ENCODE results near the gene PTGR2.
A peak's percentile ranks its signal among the peaks of the same experiment; 100 is the strongest.
"Not testable (repeated sequence)": the region's sequence is repeated elsewhere in the genome, so short reads cannot be mapped to it uniquely, and the experiment has no call there.

The PTGR2 gene

DNA sequence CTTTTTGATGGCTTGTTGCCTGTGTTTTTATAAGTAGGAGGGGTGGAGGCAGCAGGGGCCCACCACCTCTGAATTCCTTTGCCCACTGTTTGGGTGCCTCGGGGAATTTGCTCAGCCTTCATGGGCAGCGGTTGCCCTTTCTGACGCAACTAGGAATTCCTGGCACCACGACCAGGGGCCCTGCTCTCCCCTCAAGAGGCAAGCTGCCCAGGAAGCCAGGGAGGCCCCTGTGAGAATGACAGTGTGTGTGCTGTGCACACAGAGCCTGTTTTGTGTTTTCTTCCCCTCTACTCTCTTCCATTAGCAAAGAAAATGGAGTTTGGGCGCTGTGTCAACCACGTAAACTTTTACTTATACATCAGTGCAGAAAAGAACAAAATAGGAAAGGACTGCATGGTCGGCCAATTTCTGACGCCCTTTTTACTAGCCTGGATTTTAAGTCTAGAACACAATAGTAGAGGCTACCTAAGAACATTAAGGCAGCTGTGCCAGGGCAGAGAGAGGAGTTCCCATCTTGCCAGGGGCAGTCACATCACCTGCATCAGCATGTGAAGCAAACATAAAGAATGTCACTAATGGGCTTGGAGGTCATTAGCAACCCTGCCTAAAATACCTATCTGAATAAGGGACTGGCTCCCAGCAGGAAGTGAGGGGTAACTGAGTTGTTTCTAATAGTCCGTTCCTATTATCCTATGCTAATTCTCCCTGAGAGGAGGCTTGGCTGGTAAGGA lies 17.9 kb upstream of the PTGR2 start:
- no peak for DNase-seq

DNA sequence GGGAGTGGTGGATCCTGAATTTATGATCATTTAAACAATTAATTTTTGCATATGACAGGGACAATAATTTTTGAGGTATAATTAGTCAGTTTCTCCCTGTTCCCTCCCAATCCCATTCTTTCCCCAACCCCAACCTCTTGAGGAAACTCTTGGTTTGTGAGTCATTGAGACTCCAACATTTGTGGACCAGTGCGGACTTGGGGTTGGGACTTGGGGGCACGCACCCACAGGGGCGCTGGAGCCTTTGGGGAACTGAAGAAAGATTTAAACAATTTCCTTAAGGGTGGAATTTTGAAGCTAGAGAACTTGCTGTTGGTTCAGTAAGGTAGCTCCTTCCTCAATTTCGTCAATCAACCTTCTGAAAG lies 17.4 kb upstream of the PTGR2 start:
- no peak for DNase-seq

DNA sequence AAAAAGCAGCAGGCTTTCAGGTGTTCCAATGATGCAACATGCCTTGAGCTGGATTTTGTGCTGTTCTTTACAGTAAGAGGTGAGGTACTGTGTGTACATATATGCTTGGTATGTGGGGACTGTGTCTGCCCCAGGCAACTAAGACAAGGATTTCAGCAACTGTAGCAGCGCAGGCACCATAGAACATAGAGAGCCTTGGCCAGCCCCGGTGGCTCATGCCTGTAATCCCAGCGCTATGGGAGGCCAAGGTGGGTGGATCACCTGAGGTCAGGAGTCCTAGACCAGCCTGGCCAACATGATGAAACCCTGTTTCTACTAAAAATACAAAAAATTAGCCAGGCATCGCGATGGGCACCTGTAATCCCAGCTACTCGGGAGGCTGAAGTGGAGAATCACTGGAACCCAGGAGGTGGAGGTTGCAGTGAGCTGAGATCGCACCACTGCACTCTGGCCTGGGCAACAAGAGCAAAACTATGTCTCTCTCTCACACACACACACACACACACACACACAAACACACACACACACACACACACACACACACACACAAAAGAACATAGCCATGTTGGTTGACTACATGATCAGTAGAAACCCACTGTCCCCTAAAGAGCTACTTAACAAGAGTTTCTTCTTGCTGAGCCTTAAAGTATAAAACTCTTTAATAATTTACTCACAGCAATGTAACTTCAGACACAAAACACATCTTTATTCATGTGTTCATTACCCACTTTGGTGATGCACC lies 13.2 kb upstream of the PTGR2 start:
- DNase-seq: not testable (repeated sequence)

DNA sequence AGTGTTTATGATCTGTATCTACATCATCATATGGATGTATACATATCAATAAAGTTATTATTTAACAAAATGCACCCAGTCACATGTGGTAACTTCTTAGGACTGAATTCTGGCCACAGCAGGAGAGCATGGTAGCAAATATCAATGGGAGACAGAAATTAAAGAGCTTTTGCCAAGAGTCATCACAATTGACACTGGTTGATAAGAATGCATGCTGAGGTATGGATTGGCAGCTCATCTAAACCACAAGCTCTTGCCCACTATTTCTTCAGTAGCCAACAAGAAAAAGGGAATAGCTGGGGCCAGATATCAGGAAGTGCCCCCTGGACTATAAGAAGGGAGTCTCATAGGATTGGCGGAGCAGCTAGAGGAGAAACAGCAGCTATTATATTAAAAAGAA lies 9.4 kb upstream of the PTGR2 start:
- no peak for DNase-seq

DNA sequence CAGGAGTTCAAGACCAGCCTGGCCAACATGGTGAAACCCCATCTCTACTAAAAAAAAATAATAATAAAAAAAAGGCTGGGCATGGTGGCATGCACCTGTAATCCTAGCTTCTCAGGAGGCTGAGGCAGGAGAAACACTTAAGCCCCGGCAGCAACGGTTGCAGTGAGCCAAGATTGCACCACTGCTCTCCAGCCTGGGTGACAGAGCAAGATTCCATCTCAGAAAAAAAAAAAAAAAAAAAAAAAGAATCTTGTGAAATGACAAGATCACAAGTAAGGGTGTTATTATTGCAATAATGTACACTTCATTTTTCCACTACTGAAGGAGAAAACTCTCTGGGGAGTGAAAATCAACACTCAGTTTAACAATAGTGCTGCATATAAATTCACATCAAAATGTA lies 8.8 kb upstream of the PTGR2 start:
- no peak for DNase-seq

DNA sequence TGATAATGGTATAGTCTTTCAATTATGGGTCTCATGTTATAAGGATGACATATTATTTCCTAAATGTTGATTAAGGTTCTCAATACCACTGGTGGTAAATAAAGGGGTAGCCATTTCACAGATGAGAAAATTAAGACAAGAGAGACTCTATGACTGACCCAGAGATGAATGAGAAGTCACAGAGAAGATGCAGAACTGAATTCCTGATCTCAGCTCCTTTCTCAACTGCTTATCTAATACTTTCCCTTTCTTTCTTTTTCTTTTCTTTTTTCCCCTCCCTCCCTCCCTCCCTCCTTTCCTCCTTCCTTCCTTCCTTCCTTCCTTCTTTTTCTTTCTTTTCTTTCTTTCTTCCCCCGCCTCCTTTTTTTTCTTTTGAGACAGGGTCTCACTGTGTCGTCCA lies 8.3 kb upstream of the PTGR2 start:
- DNase-seq: no peak

DNA sequence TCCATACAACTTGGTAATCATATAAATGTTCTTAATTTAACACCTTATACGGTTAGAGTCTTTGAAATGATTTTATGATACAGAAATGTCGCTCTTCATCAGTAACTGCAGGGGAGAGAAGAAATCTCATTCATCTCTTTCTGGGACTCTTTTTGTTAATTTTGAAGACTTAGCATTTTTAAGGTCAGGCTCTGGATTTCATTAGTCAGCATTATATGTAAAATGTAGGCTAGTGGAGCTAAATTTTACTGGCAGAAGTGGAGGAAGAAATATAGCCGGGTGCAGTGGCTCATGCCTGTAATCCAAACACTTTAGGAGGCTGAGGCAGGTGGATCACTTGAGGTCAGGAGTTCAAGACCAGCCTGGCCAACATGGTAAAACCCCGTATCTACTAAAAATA lies 4.7 kb upstream of the PTGR2 start:
- no peak for DNase-seq

DNA sequence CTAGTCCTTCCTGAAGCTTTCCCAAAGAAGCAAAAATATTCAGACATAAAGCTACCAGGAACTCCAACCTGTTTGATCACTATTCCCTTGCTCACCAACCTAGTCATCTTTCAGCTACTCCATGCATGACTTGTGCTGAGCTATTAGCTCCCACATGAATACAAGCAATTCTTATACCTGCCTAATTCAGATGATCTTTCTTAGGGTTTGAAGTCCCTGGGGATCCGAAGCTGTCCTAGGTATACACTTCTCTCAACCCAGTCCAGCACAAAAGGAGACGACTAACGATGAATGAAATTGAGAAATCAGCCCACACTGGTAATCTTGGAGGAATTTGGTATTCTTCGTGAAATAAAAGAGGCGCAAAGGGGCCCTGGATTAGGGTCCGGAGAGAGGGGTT lies 631 bp upstream of the PTGR2 start:
- no peak for DNase-seq

DNA sequence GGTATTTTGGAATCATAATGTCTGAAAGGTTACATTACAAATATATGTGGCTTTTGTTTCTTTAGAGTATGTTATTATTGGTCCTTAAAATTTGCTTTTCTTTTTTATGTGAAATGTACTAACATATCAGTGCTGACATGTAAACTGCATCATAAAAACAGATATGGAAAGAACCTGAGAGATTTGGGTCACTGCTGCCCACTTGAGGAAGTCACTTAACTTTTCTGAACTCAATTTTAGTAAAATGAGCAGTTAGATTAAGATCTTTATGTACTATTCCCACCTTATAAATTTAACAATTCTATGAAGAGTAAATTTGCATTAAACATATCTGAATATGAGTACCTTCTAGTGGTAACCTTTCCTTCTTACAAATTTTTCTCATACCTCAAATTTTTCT lies 7.5 kb downstream of the PTGR2 start:
- no peak for DNase-seq

DNA sequence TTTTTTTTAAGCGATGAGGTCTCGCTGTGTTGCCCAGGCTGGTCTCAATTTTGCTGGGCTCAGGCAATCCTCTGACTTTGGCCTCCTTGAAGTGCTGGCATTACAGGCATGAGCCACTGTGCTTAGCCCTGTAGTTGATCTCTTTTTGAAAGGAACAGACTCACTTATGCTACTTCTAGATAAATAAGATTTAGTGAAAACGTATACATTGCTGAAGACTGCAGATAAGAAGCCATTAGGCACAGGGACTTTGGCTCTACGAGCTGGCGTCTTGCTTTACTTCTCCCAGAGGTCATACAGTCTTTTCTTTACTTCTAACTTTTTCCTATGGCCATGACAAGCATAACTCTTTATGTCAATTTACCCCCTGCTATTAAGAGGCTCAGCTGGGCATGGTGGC lies 9.4 kb downstream of the PTGR2 start:
- no peak for DNase-seq

DNA sequence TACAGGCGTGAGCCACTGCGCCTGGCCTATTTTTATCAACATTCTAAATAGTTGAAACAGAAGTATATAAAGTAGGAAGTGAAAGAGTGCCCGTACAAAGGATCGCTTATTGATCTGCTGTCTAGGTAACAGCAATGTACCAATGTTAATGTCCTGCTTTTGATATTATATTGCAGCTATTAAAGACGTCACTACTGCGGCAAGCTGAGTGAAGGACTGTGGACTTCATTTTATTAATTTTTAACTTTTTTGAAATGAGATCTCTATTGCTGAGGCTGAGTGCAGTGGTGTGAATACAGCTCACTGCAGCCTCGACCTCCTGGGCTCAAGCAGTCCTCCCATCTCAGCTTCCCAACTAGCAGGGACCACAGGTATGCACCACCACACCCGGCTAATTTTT lies 10.8 kb downstream of the PTGR2 start:
- DNase-seq: no peak

DNA sequence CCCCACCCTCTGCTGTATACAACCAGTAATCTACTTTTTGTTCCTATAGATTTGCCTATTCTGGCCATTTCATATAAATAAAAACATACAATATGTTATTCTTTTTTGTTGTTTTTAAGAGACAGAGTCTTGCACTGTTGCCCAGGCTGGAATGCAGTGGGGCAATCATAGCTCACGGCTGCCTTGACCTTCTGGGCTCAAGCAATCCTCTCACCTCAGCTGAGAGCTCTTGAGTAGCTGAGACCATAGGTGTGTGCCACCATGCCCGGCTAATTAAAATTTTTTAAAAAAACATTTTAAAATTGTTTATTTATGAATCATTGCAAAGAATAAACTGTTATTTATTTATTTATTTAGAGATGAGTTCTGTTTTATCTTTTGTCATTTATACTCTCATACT lies 11.6 kb downstream of the PTGR2 start:
- no peak for DNase-seq

DNA sequence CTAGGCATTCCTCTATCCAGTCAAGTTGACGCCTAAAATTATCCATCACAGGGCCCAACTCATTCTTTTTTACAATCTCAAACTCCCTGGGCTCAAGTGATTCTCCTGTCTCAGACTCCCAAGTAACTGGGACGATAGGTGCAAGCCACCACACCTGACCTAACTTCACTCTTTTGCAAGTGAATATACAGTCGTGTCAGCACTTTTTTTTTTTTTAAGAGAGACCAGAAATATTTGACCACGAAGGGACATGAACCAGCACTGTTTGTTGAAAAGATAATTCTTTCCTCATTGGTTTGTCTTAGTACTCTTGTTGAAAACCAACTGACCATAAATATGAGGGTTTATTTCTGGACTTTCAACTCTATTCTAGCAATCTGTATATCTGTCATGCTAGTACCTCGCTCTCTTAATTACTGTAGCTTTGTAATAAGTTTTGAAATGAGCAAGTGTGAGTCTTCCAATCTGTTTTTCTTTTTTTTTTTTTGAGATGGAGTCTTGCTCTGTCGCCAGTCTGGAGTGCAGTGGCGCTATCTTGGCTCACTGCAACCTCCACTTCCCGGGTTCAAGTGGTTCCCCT lies 14.0 kb downstream of the PTGR2 start:
- no peak for DNase-seq

DNA sequence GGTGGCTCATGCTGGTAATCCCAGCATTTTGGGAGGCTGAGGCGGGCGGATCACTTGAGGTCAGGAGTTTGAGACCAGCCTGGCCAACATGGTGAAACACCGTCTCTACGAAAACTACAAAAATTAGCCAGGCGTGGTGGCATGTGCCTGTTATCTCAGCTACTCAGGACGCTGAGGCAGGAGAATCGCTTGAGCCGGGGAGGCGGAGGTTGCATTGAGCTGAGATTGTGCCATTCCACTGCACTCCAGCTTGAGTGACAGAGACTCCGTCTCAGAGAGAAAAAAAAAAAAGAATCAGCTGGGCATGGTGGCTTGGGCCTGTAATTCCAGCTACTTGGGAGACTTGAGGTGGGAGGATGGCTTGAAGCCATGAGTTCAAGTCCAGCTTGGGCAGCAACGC lies 18.1 kb downstream of the PTGR2 start:
- DNase-seq: not testable (repeated sequence)

DNA sequence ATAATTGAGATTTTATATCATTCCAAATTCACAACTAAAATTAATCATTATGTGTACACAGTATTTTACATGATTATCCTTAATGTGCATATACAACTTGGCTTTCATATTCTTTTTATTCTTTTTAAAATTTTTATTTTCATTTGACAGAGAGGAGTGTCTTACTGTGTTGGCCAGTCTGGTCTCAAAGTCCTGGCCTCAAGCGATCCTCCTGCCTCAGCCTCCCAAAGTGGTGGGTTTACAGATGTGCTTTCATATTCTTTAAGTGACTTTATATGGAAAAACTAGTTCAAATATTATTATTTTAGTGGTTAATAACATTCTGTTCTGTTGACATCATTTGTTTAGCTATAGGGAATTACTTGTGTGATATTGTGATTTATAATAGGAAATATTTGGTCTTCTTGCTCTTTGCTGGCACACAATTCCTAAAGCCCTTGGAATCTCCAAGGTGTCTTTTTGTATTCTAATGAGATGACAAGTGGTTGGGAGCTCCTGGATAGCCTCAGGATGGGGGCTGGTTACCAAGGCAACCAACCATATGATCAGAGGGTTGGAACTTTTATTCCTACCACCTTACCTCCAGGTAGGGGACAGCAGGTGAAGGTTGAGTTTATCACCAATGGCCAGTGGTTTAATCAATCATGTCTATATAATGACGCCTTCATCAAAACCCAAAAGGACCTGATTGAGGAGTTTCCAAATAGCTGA lies 19.0 kb downstream of the PTGR2 start:
- no peak for DNase-seq

DNA sequence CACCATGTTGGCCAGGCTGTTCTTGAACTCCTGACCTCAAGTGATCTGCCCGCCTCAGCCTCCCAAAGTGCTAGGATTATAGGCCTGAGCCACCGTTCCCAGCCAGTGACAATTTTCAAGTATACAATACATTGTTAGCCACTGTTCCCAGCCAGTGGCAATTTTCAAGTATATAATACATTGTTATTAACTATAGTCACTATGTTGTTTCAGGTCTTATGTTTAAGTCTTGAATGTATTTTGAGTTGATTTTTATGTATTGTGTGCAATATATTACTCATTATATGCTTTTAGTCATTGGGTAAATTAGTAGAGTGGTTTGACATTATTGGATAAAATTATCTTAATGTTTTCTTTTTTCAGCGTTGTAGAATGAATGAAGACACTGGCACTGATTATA lies 22.0 kb downstream of the PTGR2 start:
- no peak for DNase-seq

DNA sequence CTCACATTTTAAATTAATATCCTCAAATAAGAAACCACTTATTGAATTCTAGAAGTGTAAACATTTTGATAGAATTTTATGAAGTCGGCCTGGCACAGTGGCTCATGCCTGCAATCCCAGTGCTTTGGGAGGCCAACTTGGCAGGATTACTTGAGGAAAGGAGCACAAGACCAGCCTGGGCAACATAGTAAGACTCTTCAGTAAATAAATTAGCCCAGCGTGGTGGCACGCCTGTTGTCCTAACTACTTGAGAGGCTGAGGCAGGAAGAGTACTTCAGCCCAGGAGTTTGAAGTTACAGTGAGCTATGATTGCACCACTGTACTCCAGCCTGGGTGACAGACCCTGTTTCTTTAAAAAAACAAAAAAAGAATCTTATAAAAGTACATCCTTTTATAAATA lies 26.2 kb downstream of the PTGR2 start:
- DNase-seq: no peak

DNA sequence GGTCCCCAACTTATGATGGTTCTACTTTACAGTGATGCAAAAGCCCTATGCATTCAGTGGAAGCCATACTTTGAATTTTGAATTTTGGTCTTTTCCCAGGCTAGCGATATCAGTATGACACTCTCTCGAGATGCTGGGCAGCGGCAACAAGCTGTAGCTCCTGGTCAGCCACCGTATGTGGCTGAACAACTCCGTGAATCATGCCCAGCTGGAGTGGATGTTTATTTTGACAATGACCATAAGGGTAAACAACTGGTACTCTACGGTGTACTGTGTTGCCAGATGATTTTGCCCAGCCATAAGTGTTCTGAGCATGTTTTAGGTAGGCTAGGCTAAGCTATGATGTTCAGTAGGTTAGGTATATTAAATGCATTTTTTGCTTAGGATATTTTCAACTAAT lies 26.8 kb downstream of the PTGR2 start:
- DNase-seq: no peak

DNA sequence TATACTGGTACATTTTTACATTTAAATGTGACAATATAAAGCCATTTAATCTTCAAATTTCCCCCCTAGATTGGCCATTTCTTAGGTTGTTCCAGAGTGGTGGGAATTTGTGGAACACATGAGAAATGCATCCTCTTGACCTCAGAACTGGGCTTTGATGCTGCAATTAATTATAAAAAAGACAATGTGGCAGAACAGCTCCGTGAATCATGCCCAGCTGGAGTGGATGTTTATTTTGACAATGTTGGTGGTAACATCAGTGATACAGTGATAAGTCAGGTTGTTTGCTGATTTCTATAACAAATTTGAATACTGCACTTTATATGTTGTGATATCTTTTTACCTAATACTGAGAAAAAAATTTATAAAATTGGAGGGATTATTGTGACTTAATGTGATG lies 27.4 kb downstream of the PTGR2 start:
- DNase-seq: no peak

DNA sequence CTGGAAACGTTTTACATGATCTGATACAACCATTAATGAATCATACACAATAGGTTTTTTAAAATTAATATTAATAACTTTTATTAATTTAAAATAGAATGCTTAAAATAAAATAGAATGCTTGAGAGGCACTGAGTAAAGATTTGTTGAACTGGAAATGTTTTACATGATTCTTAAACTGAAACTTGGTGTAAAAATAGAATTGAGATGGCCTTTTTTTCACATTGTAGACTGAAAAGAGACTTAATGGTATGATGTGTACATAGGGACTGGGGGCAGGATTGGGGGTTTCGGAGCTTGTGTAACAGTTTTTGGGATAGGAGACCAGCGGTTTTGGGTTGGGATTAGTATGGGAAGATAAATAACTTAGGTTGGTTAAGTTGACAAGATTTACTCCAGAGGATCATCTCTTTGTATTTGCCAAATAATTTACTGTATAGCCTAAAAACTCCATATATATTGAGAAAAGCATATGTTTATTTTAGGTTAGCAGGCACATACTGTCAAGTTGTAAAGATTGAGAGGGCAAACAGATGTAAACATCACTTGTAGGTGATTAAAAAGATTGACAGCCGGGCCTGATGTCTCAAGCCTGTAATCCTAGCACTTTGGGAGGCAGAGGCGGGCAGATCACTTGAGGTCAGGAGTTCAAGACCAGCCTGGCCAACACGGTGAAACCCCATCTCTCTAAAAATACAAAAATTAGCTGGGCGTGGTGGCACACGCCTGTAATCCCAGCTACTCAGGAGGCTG lies 33.0 kb downstream of the PTGR2 start:
- DNase-seq: no peak

DNA sequence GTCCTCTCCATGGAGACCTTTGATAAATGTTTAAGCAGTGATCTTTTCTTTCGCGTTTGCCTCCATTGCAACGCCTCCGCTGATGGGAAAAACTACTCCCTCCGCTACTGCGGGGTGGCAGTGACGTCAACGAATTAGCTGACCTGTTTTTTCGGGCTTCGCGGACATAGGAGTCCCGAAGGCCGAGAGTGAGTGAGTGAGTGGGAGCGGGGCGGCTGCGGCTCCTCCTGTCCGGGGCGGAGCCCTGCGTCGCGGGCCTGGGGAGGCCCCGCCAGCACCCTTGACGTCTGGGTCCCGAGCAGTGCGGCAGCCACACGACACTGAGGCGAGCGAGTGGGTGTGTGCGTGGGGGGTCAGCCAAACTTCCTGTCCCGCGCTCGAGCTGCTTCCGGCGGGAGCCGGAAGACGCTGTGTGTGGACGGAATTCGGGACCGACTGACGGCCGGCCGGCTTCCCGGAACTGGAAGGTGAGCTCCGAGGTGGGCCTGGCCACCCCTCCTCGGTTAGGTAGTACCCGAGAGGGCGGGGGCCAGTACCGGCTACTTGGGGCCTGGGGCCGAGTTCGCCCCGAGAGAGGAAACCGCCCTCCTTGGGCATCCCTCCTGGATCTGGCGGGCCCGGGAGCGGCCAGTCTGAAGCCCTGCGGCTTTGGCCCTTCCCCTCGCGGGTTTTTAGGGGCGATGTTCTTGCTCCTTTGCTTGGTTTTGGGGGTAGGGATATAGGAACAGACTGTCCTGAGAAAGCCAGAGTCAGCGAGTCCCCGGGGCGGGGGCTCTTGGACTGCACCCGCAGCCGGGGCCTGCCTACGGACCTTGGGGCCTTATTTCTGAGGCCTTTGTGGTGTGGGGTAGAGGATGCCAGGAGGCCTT lies 35.1 kb downstream of the PTGR2 start, which contains the start of gene ZNF410:
Gene ZNF410, plus strand, starts transcription at position 411 of the 869 bp plus-strand sequence. CDS start 5,317 bp downstream, outside the sequence.
- DNase-seq: peak; percentile 87

DNA sequence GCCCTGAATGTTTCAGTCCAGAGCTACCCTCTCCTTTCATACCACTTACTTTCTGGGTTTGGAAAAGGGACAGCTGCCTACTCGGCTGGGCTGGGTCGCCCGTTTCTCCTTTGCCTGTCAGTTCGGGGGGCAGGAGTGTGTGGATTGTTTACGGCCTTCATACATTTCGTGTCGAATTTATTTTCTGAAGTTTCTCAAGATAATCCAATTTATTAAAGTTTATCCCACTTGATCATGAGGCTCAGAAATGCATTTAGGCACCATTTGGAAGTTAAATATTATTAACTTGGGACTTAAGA lies 35.6 kb downstream of the PTGR2 start:
- no peak for DNase-seq
